Ovary (tissue), 3 donors: ENCODE measurements around the gene SPON2.

ENCODE experiments used
- POLR2A ChIP-seq: fragments of 450-650 bp; IDR thresholded peaks from one replicate; pipeline ENCODE4 v1.6.1; 2017; ENCODE audit warnings: antibody characterized with exemption, mild to moderate bottlenecking, moderate library complexity
- TF ChIP-seq, protein P1 (sequence below), 3 donors: fragments of 450-650 bp in 2 of 3; fragments of 200-600 bp in 1 of 3; IDR thresholded peaks; one replicate each; pipeline versions ENCODE4 v1.5.1 to v1.8.0; 2016 to 2022; ENCODE audit warnings: antibody characterized with exemption in 3 of 3, mild to moderate bottlenecking in 1 of 3
- donor health status: DM: no; HTN: no; CAD: no.

DNA sequence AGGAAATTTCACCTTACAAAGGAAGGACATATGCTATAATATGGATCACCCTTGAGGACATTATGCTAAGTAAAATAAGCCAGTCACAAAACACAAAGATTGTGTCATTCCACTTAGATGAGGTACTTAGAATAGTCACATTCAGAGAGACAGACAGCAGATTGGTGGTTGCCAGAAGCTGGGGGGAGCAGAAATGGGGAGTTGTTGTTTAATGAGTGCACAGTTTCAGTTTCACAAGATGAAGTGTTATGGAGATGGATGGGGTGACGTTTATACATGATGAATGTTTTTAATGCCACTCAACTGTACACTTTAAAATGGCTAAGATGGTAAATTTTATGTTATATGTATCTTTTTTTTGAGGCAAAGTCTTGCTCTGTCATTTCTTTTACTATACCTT, 14.8 kb upstream of the SPON2 start:
- TF ChIP-seq, protein P1, sequence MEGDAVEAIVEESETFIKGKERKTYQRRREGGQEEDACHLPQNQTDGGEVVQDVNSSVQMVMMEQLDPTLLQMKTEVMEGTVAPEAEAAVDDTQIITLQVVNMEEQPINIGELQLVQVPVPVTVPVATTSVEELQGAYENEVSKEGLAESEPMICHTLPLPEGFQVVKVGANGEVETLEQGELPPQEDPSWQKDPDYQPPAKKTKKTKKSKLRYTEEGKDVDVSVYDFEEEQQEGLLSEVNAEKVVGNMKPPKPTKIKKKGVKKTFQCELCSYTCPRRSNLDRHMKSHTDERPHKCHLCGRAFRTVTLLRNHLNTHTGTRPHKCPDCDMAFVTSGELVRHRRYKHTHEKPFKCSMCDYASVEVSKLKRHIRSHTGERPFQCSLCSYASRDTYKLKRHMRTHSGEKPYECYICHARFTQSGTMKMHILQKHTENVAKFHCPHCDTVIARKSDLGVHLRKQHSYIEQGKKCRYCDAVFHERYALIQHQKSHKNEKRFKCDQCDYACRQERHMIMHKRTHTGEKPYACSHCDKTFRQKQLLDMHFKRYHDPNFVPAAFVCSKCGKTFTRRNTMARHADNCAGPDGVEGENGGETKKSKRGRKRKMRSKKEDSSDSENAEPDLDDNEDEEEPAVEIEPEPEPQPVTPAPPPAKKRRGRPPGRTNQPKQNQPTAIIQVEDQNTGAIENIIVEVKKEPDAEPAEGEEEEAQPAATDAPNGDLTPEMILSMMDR (IDR thresholded peaks at IDR 0.05): no peak
- TF ChIP-seq POLR2A: no peak
